NCI-H2107 (cell line): ENCODE data around the gene DMXL1.
"Not testable (repeated sequence)": the region's sequence is repeated elsewhere in the genome, so short reads cannot be mapped to it uniquely, and the experiment has no call there.

Experiments
- DNase-seq: peaks from one replicate; lab custom pipeline; 2025; lab: John Stamatoyannopoulos, UW

The DMXL1 gene

GRCh38 chr5:119200795-119201194 is 129.9 kb downstream of the DMXL1 start:
- DNase-seq: no peak

GRCh38 chr5:119207105-119207504 is 136.2 kb downstream of the DMXL1 start:
- no peak for DNase-seq

DNA sequence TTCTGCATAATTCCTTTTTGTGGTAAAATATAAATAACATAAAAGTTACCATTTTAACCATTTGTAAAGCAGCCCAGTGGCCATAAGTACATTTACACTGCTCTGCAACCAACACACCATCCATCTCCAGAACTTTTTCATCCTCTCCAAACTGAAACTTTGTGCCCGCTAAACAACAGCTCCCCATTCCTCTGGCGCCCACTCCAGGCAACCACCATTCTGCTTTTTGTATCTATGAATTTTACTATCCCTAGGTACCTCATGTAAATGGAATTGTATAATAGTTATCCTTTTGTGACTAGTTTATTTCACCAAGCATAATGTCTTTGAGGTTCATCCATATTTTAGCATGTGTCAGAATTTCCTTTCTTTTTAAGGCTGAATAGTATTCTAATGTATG is 141.1 kb downstream of the DMXL1 start:
- DNase-seq: no peak

GRCh38 chr5:119212676-119213075 is 141.8 kb downstream of the DMXL1 start:
- no peak for DNase-seq

- DNase-seq: no peak
These were observed 146.3 kb downstream of the DMXL1 start for GRCh38 chr5:119217183-119217582.

GRCh38 chr5:119218830-119219782 is 148.2 kb downstream of the DMXL1 start:
- DNase-seq: no peak

DNA sequence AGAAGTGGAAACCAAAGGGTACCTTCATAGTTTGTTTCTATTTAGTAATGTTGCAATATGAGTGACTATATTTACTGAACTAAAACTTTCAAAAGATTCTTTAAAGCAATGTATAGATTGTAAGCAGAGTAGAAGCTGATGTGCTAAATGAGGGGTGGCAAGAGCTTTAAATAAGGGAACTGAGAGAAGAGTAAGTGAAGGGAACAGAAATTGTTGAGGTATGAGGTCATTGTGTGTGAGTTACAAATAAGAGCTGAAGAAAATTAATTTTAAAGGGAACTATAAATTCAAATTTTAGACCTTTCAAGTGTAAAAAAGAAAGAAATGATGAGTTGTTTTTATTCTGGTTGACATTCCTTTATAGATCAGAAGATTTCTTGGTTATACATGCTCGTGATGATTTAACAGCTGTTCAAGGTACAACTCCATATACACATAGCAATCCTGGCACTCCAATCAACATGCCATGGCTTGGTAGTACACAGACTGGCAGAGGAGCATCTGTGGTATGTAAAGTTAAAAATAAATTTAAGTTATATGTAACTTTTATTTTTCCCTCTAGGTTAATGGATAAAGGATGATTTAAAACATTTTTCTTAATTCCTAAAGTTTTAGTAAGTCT is 149.8 kb downstream of the DMXL1 start:
- no peak for DNase-seq

GRCh38 chr5:119221330-119221729 is 150.4 kb downstream of the DMXL1 start:
- no peak for DNase-seq

- no peak for DNase-seq
These were observed 159.1 kb downstream of the DMXL1 start for GRCh38 chr5:119229950-119230349.

GRCh38 chr5:119238265-119239118 is 167.6 kb downstream of the DMXL1 start:
- DNase-seq: no peak

GRCh38 chr5:119239119-119239417 is 168.2 kb downstream of the DMXL1 start:
- no peak for DNase-seq

DNA sequence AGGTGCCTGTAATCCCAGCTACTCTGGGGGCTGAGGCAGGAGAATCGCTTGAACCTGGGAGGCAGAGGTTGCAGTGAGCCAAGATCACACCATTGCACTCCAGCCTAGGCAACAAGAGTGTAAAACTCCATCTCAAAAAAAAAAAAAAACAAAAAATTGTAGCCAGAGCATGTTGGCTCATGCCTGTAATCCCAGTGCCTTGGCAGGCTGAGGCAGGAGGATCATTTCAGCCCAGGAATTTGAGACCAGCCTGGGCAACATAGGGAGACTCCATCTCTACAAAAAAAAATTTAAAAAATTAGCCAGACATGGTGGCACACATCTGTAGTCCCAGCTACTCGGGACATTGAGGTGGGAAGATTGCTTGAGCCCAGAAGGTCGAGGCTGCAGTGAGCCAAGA is 168.9 kb downstream of the DMXL1 start:
- DNase-seq: not testable (repeated sequence)

DNA sequence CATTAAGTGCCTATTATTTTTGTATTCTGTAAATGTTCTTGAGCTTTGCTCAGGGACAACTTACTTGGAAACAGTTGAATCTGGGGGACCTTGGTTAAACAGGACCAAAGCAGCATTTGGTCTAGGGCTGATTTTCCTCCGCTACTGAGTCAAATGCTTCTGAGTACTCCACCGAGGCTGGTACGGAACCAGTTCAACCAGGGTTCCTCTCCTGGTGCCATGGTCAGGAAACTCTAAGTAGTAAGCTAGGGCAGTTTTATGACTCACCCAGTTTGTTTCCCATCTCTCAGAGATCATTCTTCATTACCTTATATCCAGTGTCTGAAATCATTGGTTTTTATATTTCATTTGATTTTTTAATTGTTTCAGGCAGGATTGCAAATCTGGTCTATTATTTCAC is 173.0 kb downstream of the DMXL1 start:
- no peak for DNase-seq

DNA sequence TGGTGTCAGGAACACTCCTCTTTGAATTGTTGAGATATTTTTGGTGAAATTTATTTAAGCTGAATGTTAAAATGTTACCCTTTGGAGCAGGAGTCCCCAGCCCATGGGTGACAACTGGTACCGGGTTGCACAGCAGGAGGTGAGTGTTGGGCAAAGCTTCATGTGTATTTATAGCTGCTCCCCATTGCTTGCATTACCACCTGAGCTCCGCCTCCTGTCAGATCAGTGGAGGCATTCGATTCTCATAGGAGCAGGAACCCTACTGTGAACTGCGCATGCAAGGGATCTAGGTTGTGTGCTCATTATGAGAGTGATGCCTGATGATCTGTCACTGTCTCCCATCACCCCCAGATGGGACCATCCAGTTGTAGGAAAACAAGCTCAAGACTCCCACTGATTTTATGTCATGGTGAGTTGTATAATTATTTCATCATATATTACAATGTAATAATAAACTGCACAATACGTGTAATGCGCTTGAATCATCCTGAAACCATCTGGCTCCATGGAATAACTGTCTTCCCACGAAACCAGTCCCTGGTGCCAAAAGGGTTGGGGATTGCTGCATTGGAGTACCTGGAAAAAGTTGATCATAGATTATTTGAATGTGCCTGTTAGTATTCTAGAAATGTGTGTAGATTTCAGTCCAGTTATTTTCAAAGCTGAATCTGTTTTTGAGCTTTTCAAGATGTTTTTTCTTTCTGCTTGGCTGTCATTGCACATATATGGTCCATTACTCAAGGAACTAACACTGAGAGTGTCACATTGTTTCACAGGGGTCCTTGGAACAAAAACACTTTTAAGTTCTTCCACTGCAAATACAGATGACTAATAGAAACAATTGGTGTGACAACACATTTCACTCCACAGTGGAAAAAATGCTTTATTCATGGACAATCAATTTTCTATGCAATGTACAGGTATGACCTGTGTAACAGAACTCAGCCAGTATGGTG is 180.3 kb downstream of the DMXL1 start:
- DNase-seq: no peak

GRCh38 chr5:119255571-119256356 is 184.9 kb downstream of the DMXL1 start:
- DNase-seq: no peak

GRCh38 chr5:119257613-119258012 is 186.7 kb downstream of the DMXL1 start:
- DNase-seq: no peak

- DNase-seq: no peak
These were observed 192.8 kb downstream of the DMXL1 start for GRCh38 chr5:119263639-119264038.

- DNase-seq: no peak
These were observed 193.3 kb downstream of the DMXL1 start for GRCh38 chr5:119264186-119264585.

DNA sequence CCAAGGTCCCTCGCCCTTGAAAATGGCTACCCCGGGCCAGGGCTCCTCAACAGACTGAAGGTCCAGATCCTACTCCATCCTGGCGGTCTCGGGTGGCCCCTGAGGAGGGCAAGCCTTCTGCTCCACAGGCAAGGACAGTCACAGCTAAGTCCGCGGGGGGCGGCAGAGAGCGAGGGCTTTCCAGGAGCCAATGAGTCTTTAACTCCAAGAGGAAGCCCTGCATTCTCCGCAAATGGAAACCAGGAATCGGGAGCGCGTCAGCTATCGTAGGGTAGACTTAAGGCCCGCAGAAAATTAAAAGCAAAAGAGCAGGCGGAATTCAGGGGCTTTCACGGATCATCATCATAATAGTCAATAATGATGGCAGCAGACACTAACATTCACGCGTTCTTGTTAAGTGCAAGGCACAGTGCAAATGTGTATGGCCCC is 197.1 kb downstream of the DMXL1 start:
- peak; percentile 59 for DNase-seq

DNA sequence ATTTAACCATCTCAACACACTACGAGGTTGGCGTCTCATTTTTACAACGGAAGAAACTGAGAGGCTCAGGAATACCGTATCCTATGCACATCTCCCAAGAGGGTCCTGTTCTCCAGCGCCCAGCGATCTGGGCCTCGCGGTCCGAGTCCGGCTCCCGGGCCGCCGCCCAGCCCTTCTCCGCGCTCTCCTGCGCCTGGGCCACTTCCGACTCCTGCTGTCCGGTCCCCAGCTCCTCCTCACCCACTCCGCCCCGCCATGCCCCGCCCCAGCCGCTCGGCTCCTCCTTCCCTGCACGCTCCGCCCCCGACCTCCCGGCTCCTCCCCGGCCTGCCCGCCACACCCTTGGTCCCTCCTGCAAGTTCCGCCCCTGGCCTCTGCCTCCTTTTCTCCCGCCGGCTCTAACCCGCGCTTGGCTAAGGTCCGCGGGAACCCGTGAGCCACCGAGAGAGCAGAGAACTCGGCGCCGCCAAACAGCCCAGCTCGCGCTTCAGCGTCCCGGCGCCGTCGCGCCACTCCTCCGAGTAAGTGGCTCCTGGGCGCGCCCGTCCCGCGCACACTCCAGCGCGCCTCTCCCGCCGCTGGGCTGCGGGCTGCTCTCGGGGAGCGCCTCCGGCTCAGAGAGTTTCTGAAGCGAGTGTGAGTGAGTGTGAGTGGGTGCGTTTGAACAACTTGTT is 197.6 kb downstream of the DMXL1 start:
- peak; percentile 50 for DNase-seq
